ENCODE measurements around the gene NEK8.
"Not testable (repeated sequence)": the region's sequence is repeated elsewhere in the genome, so short reads cannot be mapped to it uniquely, and the experiment has no call there.

NEK8 gene

DNA sequence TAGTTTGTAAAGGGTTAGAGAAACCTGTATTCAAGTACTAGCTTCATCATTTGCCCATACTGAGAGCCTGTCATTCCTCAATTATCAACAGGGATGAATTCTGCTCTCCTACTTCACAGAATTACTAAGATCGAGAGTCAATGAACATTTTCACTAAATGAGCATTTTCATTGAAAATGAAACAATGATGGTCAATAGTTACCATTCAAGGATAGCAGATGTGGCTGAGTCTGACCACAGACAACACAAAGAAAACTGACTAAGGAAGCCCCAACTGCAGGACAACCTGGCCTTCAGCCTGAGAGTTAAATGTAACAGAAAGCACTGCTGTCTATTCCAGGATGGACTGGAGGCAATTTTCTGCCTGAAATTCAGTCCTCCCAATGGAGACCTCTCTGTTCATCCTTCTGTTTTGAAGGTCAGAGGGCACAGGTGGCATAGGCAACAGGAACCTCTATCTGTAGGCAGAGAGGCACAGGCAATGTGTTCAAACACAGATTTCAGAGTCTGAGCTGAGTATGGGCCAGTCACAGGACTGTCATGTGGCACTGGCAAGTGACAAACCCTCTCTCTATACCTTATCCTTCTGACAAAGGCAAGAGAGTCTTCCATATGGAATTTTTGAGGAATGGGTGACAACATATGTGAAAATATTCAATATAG lies 34.7 kb downstream of the NEK8 start:
- TF ChIP-seq, protein P1, sequence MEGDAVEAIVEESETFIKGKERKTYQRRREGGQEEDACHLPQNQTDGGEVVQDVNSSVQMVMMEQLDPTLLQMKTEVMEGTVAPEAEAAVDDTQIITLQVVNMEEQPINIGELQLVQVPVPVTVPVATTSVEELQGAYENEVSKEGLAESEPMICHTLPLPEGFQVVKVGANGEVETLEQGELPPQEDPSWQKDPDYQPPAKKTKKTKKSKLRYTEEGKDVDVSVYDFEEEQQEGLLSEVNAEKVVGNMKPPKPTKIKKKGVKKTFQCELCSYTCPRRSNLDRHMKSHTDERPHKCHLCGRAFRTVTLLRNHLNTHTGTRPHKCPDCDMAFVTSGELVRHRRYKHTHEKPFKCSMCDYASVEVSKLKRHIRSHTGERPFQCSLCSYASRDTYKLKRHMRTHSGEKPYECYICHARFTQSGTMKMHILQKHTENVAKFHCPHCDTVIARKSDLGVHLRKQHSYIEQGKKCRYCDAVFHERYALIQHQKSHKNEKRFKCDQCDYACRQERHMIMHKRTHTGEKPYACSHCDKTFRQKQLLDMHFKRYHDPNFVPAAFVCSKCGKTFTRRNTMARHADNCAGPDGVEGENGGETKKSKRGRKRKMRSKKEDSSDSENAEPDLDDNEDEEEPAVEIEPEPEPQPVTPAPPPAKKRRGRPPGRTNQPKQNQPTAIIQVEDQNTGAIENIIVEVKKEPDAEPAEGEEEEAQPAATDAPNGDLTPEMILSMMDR (IDR thresholded peaks at IDR 0.05; ENCODE audit: low read length, missing control alignments) = no peak
- no peak overlapping the region for H3K4me3 ChIP-seq (replicated peaks; ENCODE audit: low read depth, low read length)
- no peak for DNase-seq (ENCODE audit: low read depth)

DNA sequence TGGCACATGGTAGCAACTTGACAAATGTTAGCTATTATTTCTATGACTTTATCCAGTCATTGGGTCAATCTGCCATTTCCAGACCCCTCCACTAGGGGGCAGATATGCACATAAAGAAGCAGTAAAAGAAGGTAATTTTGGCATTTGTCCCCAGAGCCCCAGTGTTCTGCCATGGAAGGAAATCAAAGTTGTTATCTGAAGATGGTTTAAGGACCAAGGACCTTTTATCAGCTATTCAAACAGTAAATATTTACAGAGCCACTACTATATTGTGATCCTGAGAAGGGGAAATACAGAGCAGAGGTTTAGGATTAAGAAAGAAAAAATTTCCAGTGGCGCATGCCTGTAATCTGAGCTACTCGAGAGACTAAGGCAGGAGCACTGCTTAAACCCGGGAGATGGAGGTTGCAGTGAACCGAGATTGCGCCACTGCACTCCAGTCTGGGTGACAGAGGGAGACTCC lies 35.2 kb downstream of the NEK8 start:
- DNase-seq (ENCODE audit: low read depth) = peak; percentile 85
- no peak overlapping the region for H3K4me3 ChIP-seq (replicated peaks; ENCODE audit: low read depth, low read length)
- TF ChIP-seq, protein P1 (IDR thresholded peaks at IDR 0.05; ENCODE audit: low read length, missing control alignments) = peak; percentile 82

DNA sequence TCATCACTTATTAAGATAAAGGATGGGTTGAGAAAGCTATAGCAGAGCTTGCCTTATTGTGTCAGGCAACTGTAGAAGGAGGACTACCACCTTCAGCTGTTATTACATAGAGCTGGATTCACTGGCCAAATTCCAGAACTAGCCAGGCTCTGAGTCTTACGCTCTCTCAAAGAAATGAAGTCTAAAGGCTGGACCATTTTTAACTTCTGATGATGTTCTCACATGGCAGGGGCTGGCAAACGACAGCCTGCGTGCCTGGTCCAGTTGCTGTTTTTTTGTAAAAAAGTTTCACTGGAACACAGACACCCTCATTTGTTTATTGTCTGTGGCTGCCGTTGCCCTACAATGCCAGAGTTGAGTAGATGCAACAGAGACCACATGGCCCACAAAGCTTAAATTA lies 36.5 kb downstream of the NEK8 start:
- TF ChIP-seq, protein P1 (IDR thresholded peaks at IDR 0.05; ENCODE audit: low read length, missing control alignments) = no peak
- no peak overlapping the region for H3K4me3 ChIP-seq (replicated peaks; ENCODE audit: low read depth, low read length)
- DNase-seq (ENCODE audit: low read depth) = no peak

DNA sequence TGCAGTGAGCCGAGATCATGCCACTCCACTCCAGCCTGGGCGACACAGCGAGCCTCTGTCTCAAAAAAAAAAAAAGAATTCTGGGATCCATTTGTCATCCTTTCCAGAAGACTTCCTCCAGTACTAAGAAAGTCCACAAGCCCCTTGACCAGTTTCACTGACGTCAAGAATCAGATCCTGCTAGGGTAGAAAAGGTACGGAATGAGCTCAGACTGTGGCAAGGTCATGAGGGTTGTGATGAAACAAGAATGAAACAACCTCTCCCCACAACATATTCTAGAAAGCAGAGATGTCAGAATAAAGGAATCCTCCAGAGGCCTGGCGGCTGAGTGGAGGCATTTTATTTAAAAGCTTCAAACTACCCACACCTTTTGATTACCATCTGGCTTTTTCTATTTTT lies 45.1 kb downstream of the NEK8 start:
- no peak overlapping the region for H3K4me3 ChIP-seq (replicated peaks; ENCODE audit: low read depth, low read length)
- TF ChIP-seq, protein P1 (IDR thresholded peaks at IDR 0.05; ENCODE audit: low read length, missing control alignments) = no peak
- DNase-seq (ENCODE audit: low read depth) = no peak

DNA sequence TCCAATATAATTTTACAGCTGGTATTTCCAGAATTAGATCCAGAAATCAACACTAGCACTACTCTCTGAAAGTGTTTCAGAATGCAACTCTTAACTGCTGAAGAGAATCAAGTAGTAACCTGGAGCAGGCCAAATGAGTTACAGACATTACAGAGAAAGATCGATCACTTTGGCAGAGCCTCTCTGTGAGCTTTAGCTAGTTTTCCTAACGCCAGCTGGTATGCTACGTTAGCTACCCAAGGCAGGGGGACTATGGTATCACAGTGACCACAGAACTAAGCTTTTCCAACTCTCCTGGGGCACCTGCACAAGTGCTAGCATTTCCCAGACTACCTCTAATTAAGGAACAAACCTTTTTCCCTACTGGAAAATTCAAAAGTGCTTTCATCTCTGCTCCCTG lies 45.6 kb downstream of the NEK8 start:
- H3K4me3 ChIP-seq (replicated peaks; ENCODE audit: low read depth, low read length) = no peak overlapping the region
- no peak for DNase-seq (ENCODE audit: low read depth)
- TF ChIP-seq, protein P1 (IDR thresholded peaks at IDR 0.05; ENCODE audit: low read length, missing control alignments) = no peak

DNA sequence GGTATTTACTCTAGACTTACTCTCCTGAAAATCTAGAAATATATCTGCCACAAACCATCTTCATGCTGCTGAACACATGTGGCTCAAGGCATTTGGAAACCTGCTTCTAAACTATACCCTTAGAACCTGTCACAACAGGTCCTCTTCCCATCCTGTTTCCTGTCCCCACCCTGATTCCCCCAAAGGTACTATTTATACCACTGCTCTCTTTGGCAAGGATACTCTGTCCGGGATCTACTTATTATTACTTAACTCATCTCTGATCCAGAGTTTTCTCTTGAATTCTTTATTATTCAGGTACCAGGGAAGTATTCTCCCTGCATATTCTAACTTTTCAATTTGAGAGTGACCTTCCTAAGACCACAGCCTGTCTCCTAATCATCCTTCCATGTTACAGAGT lies 48.6 kb downstream of the NEK8 start:
- TF ChIP-seq, protein P1 (IDR thresholded peaks at IDR 0.05; ENCODE audit: low read length, missing control alignments) = no peak
- no peak overlapping the region for H3K4me3 ChIP-seq (replicated peaks; ENCODE audit: low read depth, low read length)
- no peak for DNase-seq (ENCODE audit: low read depth)

DNA sequence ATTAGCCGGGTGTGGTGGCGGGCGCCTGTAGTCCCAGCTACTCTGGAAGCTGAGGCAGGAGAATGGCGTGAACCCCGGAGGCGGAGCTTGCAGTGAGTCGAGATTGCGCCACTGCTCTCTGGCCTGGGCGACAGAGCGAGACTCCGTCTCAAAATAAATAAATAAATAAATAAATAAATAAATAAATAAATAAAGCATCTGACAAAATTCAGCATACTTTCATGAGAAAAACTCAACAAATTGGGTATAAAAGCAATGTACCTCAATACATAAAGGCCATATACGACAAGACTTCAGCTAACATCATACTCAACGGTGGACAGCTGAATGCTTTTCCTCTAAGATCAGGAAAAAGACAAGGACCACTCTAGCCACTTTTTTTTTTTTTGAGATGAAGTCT lies 51.0 kb downstream of the NEK8 start:
- H3K4me3 ChIP-seq (replicated peaks; ENCODE audit: low read depth, low read length); DNase-seq (ENCODE audit: low read depth): not testable (repeated sequence)

Data from fibroblast of pulmonary artery (primary cell).